NCI-H2107 (cell line): ENCODE measurements around the gene MCFD2.
A peak's percentile ranks its signal among the peaks of the same experiment; 100 is the strongest.
"Not testable (repeated sequence)": the region's sequence is repeated elsewhere in the genome, so short reads cannot be mapped to it uniquely, and the experiment has no call there.

Source experiments
- DNase-seq: peaks from one replicate; lab custom pipeline; 2025; lab: John Stamatoyannopoulos, UW

MCFD2 gene

DNA sequence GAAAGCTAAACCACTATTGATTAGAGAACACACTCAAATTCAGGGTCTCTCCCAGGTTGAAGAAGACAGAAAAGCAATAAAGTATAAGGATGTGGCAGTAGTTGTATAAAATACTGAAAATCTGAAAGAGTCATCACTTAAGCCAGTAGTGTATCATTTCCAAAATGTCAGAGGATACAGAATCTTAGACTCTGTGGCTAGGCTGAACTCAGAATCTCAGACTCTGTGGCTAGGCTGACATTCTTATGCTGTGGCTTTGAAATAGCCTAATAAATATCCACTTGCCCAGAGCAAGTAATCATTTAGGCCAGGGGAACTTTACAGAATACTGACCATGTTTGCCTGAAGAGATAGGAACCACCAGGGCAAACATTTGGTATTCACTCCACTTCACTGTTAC is 13.1 kb downstream of the MCFD2 start:
- DNase-seq = no peak

DNA sequence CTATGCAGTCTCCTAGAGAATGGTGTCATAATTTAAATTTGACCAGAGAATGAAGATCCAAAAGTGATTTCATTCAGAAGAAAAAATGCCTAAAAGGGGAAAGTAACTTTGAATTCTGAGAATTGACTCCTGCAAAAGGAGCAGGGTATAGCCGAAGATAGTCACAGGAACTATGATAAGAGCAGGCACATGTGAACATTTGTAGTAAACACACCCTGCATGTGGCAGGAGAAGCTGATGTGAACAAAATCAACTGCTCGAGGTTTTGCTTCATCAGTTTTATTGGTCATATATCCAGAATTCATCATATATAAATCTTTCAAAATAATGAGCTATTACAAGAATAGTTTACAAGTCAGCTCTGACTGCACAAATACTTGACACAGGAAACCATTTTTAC is 14.0 kb downstream of the MCFD2 start:
- no peak for DNase-seq

DNA sequence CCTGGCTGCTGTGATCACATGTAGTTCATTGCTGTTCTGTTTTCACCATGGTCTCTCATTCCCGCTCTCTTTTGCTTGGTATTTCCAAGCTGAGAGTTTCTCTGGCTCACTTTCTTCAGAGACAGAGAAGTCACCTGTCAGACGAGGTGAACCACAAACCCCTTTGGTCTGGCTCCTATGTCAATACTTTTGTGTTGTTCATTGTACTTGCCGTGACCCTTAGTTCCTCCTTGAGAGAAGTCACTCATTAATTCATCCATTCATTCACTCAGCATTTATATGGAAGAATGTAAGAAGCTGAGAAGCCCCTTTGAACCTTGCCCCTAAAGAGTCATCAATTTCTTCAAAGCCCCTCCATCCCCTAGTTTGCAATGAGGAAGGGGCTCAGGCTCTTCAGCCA is 15.2 kb downstream of the MCFD2 start:
- DNase-seq = no peak

DNA sequence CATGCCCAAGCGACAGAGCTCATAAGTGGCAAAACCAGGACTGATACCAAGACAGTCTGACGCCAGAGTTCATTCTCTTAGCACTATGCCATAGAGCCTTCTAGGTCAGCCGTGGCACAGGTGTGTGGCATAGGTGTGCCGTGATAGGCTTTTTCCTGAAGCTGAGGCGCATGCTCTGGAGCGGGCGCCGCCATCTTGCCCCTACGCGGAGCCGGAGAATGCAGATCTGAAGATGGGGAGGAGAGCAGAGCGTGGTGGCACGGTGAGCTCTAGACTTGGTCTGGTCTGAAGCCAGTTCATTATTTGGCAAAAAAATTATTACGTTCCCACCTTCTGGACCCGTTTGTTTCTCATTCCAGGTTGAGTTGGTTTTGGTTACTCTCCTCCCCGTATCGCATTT is 16.6 kb downstream of the MCFD2 start:
- no peak for DNase-seq

DNA sequence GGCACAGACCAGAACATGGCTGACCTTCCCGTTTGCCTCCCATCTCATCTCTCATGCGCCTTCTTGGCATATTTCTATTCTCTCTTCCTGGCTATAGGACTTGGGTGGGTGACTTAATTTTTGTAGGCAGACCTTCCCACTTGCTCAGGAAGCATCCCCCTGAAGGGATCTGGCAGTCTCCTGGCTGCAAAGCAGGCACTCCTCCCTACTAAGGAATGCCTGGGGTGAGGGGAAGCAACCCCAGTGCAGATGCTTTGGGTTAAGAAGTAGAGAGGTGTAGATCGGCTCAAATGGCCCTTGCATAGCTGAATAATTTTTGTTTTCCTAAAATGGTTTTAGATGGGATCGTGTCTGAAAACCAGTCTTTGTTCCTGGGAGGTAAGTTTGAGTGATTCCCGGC is 17.6 kb downstream of the MCFD2 start:
- no peak for DNase-seq

DNA sequence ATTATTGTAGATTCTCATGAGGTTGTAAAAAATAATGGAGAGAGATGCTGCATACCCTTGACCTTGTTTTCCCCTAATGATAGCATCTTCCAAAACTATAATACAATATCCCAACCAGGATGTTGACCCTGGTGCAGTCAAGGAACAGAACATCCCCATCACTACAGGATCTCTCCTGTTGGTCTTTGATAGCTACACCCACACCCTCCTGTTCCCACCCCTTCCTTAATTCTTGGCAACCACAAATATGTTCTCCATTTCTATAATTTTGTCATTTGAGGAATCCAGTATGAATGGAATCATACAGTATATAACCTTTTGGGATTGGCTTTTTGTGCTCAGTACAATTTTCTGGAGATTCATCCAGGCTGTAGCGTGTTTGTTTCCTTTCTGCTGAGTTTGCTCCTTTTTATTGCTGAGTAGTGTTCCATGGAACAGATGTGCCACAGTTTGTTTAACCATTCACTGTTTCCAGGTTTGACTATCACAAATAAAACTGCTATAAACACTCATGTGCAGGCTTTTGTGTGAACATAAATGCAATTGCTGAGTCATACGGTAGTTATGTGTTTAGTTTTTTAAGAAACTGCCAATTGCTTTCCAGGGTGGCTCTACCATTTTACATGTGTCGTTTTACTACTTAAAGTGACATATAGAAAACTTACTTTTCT is 22.2 kb downstream of the MCFD2 start:
- DNase-seq = no peak

DNA sequence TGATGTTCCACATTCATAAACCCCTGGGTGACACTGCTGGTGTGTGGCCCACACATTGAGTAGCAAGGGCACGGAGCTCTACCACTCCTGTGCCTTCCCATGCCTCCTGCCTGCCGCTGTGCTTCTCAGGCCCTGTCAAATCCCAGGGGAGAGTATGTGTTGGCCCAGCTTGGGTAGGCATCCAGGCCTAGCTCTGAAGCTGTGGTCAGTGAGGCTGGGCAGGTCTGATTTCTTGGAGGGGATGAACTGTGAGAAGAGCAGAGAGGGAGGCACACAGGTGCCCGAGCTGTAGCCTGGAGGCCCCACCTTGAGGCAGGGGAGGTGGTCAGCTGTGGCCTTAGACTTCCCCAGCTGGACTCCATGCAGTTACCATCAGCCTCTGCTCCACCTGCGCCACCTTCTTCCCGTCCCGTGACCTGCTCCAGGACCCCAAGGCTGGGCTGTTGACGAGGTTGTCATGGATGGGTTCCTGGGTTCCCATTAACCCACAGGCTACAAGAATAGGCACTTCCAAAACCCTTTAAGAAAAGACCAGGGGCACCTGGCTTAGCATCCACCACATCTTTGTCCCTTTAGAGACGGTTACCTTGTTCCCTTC is 23.6 kb downstream of the MCFD2 start:
- DNase-seq = no peak

DNA sequence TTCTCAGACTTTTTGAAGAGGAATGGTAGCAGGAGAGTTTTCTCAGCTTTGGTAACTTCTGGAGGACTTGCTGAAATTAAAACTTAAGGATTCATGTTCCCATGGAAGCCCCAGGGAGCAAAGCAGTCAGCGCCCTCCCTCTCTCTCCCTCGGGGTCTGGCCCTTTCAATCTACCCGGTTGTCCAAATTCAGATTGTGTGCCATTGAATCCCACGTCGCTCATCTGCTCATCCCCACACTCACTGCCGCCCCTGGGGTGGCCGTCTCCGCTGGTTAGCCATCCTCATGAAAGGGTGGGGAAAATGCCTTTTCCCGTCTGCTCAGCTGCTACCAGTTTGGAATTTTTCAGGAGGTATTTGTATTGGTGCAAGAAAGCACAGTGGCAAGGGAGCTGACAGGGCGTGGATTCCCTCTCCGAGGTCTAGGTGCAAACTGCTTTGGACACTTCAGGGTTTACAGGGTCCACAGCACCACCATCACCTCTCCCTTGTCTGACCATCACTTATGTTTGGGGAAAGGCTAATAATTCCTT is 27.1 kb downstream of the MCFD2 start:
- no peak for DNase-seq

- no peak for DNase-seq
Measured at GRCh38 chr2:46887028-46887885, 28.3 kb downstream of the MCFD2 start.

DNA sequence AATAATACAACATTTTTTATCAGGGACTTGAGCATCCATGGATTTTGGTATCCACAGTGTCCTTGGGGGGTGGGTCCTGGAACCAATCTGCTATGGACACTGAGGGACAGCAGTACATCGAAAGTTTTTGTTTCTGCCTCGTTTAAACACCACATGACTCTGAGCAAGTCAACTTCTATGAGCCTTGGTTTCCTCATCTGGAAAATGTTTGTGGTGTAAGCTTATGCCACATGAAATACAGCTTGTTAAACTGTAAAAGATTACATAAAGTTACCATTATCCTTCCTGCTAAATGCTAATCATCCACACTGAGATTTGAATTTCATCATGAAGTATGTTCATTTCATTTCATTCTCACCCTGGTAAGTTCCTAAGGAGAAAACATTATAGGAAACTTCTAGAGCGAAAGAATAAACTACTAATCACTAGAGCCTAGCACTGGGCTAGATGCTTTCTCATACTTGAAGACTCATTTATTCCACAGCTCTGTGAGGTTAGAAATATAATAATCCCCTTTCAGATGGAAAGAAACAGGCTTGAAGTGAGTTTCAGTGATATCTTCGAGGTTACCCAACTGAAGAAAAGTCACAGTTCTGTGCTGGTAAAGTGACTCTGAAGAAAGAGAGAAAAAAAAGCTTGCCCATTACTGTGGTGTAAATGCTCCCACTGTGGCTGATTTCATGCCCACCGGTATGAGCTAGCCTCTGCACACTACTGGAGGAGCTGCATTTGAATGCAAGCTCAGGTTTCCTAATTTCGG is 29.2 kb downstream of the MCFD2 start:
- DNase-seq = no peak

GRCh38 chr2:46885376-46885775 is 30.2 kb downstream of the MCFD2 start:
- DNase-seq = no peak

- no peak for DNase-seq
Measured at GRCh38 chr2:46879511-46879910, 36.1 kb downstream of the MCFD2 start.

DNA sequence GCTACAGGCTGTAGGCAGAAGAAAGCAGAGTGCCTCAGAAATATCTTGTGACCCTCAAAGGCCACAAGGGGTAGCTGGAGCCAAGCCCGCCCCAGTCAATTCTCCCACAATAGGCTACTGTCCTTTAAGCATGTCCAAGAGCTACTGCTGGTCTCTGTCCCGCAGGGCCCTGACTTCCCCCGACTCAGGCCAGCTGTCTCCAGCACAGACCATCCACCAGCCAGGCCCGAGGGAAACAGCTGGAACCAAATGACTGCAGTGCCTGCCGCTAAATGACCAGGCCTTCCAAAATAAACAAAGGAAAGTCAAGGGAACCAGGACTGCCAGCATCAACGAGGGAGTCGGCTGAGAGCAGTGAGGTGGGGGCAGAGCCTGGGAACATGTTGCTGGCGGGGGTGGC is 36.7 kb downstream of the MCFD2 start:
- DNase-seq = no peak

DNA sequence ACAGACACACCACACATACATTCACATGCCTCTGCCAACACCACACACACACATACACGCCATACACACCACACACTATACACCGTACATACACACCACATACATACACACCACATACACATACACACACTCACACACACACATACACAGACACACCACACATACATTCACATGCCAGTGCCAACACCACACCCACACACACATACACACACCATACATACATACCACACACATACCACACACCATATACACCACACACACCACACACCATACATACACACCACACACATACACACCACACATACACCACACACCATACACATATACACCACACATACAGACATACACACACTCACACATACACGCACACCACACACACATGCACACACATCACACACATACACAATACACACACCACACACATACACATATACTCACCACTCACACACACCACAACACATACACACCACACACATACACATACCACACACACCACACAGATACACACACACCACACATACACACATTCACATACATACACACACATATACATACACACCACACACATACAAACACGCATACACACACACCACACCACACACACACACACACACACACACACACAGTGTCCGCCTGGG is 37.2 kb downstream of the MCFD2 start:
- DNase-seq = no peak

DNA sequence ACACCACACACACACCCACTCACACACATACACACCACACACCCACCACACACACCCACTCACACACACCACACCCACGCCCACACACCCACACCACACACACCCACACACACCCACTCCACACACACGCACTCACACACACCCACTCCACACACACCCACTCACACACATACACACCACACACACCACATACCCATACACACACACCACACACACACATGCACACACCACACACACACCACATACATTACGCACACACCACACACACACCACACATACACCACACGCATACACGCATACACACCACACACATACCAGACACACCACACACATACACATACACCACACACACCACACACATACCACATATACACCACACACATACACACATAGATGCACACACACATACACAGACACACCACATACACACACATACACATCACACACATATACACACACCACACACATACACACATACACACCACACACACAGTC is 37.9 kb downstream of the MCFD2 start:
- no peak for DNase-seq

GRCh38 chr2:46876741-46877384 is 38.7 kb downstream of the MCFD2 start:
- peak; percentile 12 for DNase-seq

DNA sequence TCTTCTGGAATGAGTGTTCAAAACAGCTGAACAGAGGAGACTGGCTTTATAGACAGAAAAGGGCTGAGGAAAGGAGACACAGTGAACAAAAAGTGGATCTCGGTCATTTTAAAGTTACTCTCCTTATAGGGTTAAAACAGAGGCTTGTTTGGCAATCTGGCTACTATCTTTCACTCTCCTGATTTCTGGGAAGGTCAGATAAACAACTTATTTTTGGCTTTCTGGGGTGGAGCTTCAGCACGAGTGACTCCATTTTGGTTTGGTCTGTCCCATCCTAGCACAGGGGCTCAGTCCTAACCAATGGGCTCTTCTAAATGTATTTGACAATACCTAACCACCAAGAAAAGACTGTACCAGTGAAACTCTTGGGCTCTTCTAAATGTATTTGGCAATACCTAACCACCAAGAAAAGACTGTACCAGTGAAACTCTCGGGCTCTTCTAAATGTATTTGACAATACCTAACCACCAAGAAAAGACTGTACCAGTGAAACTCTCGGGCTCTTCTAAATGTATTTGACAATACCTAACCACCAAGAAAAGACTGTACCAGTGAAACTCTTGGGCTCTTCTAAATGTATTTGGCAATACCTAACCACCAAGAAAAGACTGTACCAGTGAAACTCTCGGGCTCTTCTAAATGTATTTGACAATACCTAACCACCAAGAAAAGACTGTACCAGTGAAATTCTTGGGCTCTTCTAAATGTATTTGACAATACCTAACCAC is 39.5 kb downstream of the MCFD2 start:
- not testable (repeated sequence) for DNase-seq

DNA sequence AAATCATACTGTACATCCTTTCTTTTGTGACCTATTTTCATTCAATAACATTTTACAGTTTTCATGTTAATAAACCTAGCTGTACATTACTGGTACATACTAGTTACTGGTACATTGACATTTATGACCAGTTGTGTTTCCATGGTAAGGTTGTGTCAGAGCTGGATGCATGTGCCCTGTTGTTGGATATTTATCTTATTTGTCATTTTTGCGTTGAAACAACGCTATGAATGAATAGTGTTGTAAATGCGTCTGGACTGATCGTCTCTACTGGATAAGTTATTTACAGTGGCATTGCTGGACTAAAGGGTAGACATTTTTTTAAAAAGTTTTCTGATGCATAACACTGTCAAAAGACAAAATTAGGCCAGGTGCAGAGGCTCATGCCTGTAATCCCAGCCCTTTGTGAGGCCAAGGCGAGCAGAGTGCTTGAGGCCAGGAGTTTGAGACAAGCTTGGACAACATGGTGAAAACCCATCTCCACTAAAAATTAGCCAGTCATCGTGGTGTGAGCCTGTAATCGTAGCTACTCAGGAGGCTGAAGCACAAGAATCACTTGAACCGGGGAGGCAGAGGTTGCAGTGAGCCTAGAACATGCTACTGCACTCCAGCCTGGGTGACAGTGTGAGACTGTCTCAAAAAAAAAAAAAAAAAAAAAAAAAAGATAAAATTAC is 40.2 kb downstream of the MCFD2 start:
- DNase-seq = no peak

- no peak for DNase-seq
Measured at GRCh38 chr2:46874236-46874929, 41.2 kb downstream of the MCFD2 start.
